Measurements from ENCODE around the gene MTHFD1L. TPM values are rescaled to one million over a fixed set of nuclear protein-coding genes. Genes with fewer than 3 reads are reported as not detected.
A peak's percentile ranks its signal among the peaks of the same experiment; 100 is the strongest.
"Not testable (repeated sequence)": the region's sequence is repeated elsewhere in the genome, so short reads cannot be mapped to it uniquely, and the experiment has no call there.

MTHFD1L gene
- total RNA-seq, 1 donor = 68.7 TPM

DNA sequence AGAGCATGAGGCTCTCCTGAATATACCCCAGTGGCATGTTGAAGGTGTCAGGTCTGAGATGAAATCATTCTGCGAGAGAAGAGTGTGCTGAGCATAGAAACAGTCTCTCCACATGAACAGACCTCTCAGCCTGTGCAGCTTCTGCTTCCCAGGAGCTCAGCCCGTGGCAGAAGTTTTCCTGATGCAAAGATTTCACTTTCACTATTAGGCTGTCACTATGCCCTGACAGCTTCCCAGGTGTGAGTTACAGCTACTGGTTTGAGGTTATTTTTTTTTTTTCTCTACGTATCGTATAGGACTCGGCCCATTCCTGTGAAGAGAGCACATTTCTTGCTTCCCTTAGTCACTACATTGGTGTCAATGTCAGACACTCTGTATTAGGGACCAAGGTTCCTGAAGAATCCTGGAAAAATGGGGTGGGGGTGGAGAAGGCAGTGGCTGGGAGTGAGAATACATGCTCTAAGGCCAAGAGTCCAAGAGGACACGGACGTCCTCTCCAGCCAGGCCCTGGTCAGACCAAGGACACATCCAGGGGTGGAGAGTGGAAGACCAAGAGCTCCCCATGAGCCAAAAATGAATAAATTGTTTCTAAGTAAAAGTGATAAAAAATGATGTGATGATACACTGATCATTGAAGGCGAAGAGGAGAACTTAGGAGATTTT lies 253.1 kb downstream of the MTHFD1L start:
- TF ChIP-seq, protein P1, sequence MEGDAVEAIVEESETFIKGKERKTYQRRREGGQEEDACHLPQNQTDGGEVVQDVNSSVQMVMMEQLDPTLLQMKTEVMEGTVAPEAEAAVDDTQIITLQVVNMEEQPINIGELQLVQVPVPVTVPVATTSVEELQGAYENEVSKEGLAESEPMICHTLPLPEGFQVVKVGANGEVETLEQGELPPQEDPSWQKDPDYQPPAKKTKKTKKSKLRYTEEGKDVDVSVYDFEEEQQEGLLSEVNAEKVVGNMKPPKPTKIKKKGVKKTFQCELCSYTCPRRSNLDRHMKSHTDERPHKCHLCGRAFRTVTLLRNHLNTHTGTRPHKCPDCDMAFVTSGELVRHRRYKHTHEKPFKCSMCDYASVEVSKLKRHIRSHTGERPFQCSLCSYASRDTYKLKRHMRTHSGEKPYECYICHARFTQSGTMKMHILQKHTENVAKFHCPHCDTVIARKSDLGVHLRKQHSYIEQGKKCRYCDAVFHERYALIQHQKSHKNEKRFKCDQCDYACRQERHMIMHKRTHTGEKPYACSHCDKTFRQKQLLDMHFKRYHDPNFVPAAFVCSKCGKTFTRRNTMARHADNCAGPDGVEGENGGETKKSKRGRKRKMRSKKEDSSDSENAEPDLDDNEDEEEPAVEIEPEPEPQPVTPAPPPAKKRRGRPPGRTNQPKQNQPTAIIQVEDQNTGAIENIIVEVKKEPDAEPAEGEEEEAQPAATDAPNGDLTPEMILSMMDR (IDR thresholded peaks at IDR 0.05; ENCODE audit: insufficient read depth, low read length) = no peak
- DNase-seq (ENCODE audit: low read depth) = no peak
- no peak overlapping the region for H3K4me3 ChIP-seq (ENCODE audit: low read depth, low read length)

DNA sequence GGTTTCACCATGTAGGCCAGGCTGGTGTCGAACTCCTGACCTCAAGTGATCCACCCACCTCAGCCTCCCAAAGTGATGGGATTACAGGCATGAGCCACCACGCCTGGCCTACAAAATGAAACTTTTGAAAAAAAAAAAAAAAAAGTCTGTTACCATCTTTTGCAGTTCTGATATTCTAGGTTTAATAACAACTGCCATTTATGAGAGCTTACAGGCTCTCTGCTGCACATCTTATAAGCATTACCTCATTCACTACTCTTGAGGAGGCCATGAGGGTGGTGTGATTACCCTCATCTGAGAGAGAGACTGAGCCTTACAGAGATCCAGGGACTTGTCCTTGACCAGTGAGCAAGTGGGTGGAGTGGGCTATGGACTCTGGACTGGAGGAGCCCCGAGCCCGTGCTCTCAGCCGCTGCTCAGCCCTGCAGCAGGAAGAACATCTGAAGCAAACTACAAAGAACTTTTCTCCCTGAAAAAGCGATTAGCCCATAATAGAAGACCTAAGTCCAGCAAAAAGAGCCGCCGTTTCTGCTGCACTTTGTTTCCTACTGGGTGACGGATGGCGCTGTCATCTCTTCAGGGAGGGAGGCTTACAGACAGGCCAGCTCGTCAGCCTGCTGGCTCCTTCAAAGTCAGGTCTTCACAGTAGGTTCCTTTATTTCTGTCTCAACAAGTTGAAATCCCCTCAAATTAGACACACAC lies 254.5 kb downstream of the MTHFD1L start:
- TF ChIP-seq, protein P1 (IDR thresholded peaks at IDR 0.05; ENCODE audit: insufficient read depth, low read length) = no peak
- no peak for DNase-seq (ENCODE audit: low read depth)
- no peak overlapping the region for H3K4me3 ChIP-seq (ENCODE audit: low read depth, low read length)

DNA sequence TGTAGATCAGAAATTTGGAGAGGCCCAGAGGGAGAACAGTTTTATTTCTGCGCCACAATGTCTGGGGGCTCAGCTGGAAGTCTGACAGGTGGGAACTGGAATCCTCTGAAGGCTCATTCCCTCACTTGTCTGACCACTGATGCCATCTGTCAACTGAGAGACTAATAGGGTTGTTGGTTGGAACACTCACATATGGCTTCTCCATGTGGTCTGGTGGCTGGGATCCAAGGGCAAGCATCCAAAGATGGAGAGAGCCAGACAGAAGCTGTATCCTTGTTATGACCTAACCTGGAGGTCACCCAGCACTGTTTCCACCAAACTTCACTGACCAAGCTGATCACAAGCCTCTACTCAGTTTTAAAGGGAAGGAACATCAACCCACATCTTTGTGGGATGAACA lies 256.4 kb downstream of the MTHFD1L start:
- TF ChIP-seq, protein P1 (IDR thresholded peaks at IDR 0.05; ENCODE audit: insufficient read depth, low read length) = no peak
- no peak for DNase-seq (ENCODE audit: low read depth)
- H3K4me3 ChIP-seq (ENCODE audit: low read depth, low read length) = no peak overlapping the region

DNA sequence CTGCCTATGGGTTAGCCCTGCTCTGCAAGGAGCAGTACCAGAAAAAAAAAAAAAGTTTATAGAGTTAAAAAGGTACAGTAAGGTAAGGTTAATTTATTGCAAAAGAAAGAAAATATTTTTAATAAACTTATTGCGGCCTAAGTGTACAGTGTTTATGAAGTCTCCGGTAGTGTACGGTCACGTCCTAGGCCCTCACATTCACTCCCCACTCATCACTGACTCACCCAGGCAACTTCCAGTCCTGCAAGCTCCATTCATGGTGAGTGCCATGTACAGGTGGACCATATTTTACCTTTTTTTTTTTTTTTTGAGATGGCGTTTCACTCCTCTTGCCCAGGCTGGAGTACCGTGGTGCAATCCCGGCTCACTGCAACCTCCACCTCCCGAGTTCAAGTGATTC lies 258.1 kb downstream of the MTHFD1L start:
- not testable (repeated sequence) for H3K4me3 ChIP-seq (ENCODE audit: low read depth, low read length); DNase-seq (ENCODE audit: low read depth)

DNA sequence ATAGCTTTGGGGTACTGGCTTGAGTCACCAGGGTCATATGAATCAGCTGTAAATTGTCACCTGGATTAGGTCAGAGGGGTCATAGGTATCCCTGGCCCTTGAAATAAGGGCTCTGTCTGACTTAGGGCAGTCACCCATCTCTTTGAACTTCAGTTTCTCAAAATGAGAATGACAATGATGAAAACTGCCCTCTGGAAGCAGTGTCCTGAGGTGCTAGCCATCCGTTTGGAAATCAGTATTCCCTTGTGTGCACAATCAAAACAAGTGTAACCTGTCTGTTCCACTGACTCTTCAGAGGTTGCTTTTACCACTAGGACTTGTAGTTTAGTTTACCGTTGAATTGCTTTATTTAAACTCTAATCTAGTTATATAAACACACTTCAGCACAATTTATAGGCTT lies 259.7 kb downstream of the MTHFD1L start:
- DNase-seq (ENCODE audit: low read depth); H3K4me3 ChIP-seq (ENCODE audit: low read depth, low read length): not testable (repeated sequence)

DNA sequence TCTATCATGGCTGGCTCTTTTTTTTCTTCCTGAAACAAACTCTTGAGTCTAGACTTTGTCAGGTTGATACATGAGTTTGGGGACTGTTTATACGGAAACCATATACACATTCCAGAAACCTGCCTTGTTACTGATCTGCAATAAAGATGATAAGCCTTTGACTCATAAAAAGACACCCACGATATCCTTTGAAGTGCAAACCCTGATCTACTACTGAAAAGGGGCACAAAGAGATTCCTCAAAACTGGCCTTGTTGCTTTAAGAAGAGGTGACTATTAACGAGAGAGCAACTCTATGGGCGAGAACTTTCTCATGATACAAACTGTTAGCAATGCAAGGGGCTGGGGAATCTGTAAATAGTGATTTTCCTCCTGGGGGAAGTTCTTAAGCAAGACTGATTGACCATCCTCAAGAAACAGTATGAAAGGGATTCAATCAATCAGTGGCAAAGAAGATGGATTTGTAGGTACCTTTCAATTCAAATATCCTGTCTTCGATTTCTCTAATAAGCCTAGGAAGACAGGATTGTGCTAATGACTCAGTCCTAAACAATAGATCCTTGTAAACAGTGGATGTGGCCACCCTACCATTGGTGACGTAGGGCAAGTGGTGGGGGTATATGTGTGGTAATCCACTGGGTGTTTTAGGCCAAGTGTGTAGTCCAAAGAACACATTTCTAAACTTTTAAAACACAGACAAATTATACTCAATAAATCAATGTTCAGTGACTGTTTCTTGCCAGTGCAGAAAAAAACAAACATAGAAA lies 260.3 kb downstream of the MTHFD1L start:
- peak; percentile 40 for DNase-seq (ENCODE audit: low read depth)
- H3K4me3 ChIP-seq (ENCODE audit: low read depth, low read length) = not testable (repeated sequence)

DNA sequence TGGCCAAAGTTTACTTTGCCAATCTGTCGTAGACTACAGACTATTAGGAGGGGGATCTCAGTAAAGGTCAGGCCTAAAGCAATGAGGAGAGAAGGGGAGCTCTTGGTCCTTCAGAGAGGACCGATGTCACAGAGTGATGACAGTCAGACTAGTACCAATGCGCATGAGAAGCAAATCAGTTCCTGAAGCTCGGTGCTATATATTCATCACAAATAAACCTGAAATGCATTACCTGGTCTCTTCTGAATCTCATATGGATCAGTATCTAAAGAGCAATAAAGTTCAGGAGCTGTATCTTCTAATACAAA lies 260.9 kb downstream of the MTHFD1L start:
- not testable (repeated sequence) for DNase-seq (ENCODE audit: low read depth)

DNA sequence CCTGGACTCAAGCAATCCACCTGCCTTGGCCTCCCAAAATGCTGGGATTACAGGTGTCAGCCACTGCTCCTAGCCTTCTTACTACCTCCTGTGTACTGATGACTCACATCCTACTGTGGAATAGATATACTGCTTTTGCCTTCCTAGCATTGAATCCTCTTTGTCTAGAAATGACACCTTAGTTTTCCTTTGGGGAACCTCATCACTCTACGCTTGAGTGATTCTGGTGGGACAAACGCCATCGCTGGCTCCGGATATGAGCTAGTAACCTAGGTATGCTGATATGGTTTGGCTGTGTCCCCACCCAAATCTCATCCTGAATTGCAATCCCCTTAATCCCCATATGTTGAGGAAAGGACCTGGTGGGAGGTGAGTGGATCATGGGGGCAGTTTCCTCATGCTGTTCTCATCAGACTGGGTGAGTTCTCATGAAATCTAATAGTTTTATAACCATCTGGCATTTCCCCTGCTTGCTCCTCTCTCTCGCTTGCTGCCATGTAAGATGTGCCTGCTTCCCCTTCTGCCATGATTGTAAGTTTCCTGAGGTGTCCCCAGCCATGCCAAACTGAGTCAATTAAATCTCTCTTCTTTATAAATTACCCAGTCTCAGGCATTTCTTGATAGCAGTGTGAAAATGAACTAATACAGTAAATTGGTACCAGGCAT lies 261.8 kb downstream of the MTHFD1L start:
- not testable (repeated sequence) for DNase-seq (ENCODE audit: low read depth); H3K4me3 ChIP-seq (ENCODE audit: low read depth, low read length)

More for the DNA sequence above, 260.9 kb downstream of the MTHFD1L start:
- not testable (repeated sequence) for H3K4me3 ChIP-seq (ENCODE audit: low read depth, low read length)

DNA sequence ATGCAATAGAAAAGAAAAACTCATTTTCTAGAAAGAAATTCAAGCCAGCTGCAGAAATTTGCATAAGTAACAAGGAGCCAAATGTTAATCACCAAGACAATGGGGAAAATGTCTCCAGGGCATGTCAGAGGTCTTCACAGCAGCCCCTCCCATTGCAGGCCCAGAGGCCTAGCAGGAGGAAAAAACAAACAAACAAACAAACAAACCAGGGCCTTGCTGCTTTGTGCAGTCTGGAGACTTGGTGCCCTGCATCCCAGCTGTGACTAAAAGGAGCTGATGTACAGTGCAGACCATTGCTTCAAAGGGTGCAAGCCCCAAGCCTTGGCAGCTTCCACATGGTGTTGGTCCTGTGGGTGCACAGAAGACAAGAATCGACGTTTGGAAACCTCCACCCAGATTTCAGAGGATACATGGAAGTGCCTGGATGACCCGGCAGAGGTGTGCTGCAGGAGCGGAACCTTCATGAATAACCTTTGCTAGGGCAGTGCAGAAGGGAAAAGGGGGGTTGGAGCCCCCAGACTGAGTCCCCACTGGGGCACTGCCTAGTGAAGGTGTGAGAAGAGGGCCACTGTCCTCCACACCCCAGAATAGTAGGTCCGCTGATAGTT lies 263.4 kb downstream of the MTHFD1L start:
- DNase-seq (ENCODE audit: low read depth) = no peak
- no peak overlapping the region for H3K4me3 ChIP-seq (ENCODE audit: low read depth, low read length)
- TF ChIP-seq, protein P1 (IDR thresholded peaks at IDR 0.05; ENCODE audit: insufficient read depth, low read length) = no peak

All from fibroblast of the aortic adventitia (primary cell).